Measurements from ENCODE around the gene NEO1. TPM values are rescaled to one million over a fixed set of nuclear protein-coding genes. Genes with fewer than 3 reads are reported as not detected.

NEO1 gene
- polyA plus RNA-seq, 1 donor (not counting 4 experiments of a cell fraction or from before 2014, with no cell fraction given) = 4.4 TPM

- Histone ChIP-seq H3K4me1 (ENCODE audit: control insufficient read depth, extremely low read depth, insufficient read depth, low read length) (no peaks in the 10 kb centered on the region), H2AFZ (ENCODE audit: control insufficient read depth, low read length) (no peak overlapping the region), H4K20me1 (ENCODE audit: control insufficient read depth, extremely low read depth, insufficient read depth, low read length) (no peaks in the 10 kb centered on the region), H3K27me3 (ENCODE audit: control insufficient read depth, extremely low read depth, insufficient read depth, low read length) (peaks cover 16% of the 10 kb centered on the region), H3K9me3 (ENCODE audit: control insufficient read depth, low read depth, low read length) (no peaks in the 10 kb centered on the region), H3K27ac (ENCODE audit: control insufficient read depth, insufficient read depth, low read length) (no peak overlapping the region), H3K4me3 (ENCODE audit: control insufficient read depth in 2 of 3, extremely low read depth in 1 of 3, insufficient read depth in 2 of 3, low read depth in 1 of 3, low read length in 3 of 3) (no peak overlapping the region), H3K4me2 (ENCODE audit: control insufficient read depth, extremely low read depth, insufficient read depth, low read depth, low read length) (no peak overlapping the region), H3K36me3 (ENCODE audit: control insufficient read depth in 2 of 2, extremely low read depth in 1 of 2, insufficient read depth in 2 of 2, low read length in 2 of 2) (no peaks in the 10 kb centered on the region), H3K9me1 (ENCODE audit: control insufficient read depth, extremely low read depth, insufficient read depth, low read length) (no peaks in the 10 kb centered on the region), H3K79me2 (ENCODE audit: control insufficient read depth, insufficient read depth, low read length) (no peaks in the 10 kb centered on the region), H3K9ac (ENCODE audit: control insufficient read depth, extremely low read depth, insufficient read depth, low read length) (no peak overlapping the region)
- TF ChIP-seq EZH2 (IDR thresholded peaks at IDR 0.05; ENCODE audit: low read length) = no peak
- no peak for TF ChIP-seq CTCF (optimal IDR thresholded peaks at IDR 0.05 in 1 of 3, IDR thresholded peaks at IDR 0.05 in 1 of 3, conservative IDR thresholded peaks at IDR 0.05 in 1 of 3; ENCODE audit: extremely low read depth in 1 of 3, insufficient read depth in 2 of 3, low read length in 3 of 3)
- dilution Hi-C loops (cut with MboI; ENCODE audit: extremely low pct_ligation_motif_present, low sequenced_read_pairs) = no loop called here
- FAIRE-seq = no peak
- no peak for DNase-seq (ENCODE audit: low read depth, low spot score)
Measured at GRCh38 chr15:73318463-73319351, 266.4 kb downstream of the NEO1 start.

DNA sequence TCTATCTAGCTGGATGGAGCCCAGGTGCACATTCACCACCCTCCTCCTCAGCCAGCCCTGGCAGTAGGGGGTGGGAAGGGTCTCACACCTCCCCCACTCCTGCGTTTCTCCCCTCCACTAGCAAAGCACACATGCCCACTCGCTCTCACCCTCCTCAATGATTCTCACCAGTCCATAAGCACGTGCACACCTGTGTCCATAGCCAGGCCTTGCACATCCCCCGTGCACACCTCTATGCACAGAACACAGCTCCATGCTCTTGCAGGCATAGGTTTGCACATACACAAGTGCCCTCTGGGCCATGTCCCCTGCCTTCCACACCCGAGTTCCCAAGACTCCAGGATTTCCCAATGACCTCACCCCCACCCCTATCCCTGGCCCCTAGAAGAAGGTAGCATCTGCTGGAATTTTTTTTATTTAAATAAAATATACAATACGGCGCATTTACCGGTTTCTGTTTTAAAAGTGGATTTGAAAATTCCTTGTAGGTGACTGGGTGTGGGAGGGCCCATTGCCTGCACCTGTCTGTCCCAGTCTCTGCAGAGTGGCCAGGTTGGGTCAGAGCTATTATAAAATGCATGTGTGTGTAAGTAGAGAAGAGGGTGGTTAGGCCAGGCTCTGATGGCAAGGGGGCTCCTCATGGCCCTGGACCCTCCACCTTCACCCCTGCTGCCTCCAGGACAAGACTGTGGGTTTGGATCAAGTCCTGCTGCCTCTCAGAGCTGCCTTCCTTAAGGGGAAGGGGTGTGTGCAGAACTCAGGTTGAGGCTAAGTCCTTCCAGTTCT is 267.4 kb downstream of the NEO1 start:
- no peak for DNase-seq (ENCODE audit: low read depth, low spot score)
- Histone ChIP-seq H3K27ac (ENCODE audit: control insufficient read depth, insufficient read depth, low read length) (no peak overlapping the region), H3K4me3 (ENCODE audit: control insufficient read depth in 2 of 3, extremely low read depth in 1 of 3, insufficient read depth in 2 of 3, low read depth in 1 of 3, low read length in 3 of 3) (no peak overlapping the region), H3K9me3 (ENCODE audit: control insufficient read depth, low read depth, low read length) (no peaks in the 10 kb centered on the region), H3K36me3 (ENCODE audit: control insufficient read depth in 2 of 2, extremely low read depth in 1 of 2, insufficient read depth in 2 of 2, low read length in 2 of 2) (no peaks in the 10 kb centered on the region), H3K4me2 (ENCODE audit: control insufficient read depth, extremely low read depth, insufficient read depth, low read depth, low read length) (no peak overlapping the region), H3K27me3 (ENCODE audit: control insufficient read depth, extremely low read depth, insufficient read depth, low read length) (peaks cover 16% of the 10 kb centered on the region), H4K20me1 (ENCODE audit: control insufficient read depth, extremely low read depth, insufficient read depth, low read length) (no peaks in the 10 kb centered on the region), H3K79me2 (ENCODE audit: control insufficient read depth, insufficient read depth, low read length) (no peaks in the 10 kb centered on the region), H3K9ac (ENCODE audit: control insufficient read depth, extremely low read depth, insufficient read depth, low read length) (no peak overlapping the region), H3K4me1 (ENCODE audit: control insufficient read depth, extremely low read depth, insufficient read depth, low read length) (no peaks in the 10 kb centered on the region), H3K9me1 (ENCODE audit: control insufficient read depth, extremely low read depth, insufficient read depth, low read length) (no peaks in the 10 kb centered on the region), H2AFZ (ENCODE audit: control insufficient read depth, low read length) (no peak overlapping the region)
- no peak for FAIRE-seq
- dilution Hi-C loops (cut with MboI; ENCODE audit: extremely low pct_ligation_motif_present, low sequenced_read_pairs) = no loop called here
- no peak for TF ChIP-seq CTCF (optimal IDR thresholded peaks at IDR 0.05 in 1 of 3, IDR thresholded peaks at IDR 0.05 in 1 of 3, conservative IDR thresholded peaks at IDR 0.05 in 1 of 3; ENCODE audit: extremely low read depth in 1 of 3, insufficient read depth in 2 of 3, low read length in 3 of 3)

Data from keratinocyte (primary cell).